HG02943 (cell line): ENCODE measurements around the gene PDE11A.
"Not testable (repeated sequence)": the region's sequence is repeated elsewhere in the genome, so short reads cannot be mapped to it uniquely, and the experiment has no call there.

Experiments
- ATAC-seq: cut with Tn5 transposase; IDR thresholded peaks from one replicate; pipeline ENCODE4 v1.9.1; 2021; ENCODE audit warnings: mild to moderate bottlenecking, low read depth, moderate library complexity; ENCODE audit not compliant: unreplicated experiment

Gene PDE11A

GRCh38 chr2:178072383-178073301 is at the start of gene PDE11A:
PDE11A (minus strand) TSS chr2:178072777; CDS start chr2:178072437, 340 bp downstream.
- peak; percentile 68 for ATAC-seq

GRCh38 chr2:178119179-178119922 is 46.8 kb upstream of the PDE11A start:
- ATAC-seq: no peak

- ATAC-seq: no peak
Observed at GRCh38 chr2:178117725-178118124, 45.1 kb upstream of the PDE11A start.

GRCh38 chr2:178115271-178115670 is 42.7 kb upstream of the PDE11A start:
- no peak for ATAC-seq

GRCh38 chr2:178114462-178114861 is 41.9 kb upstream of the PDE11A start:
- peak; percentile 44 for ATAC-seq

GRCh38 chr2:178112202-178113152 is 39.9 kb upstream of the PDE11A start, which contains the start of gene RBM45:
RBM45 (plus strand) TSS chr2:178112437; CDS start chr2:178112547, 110 bp downstream.
- ATAC-seq: peak; percentile 92

GRCh38 chr2:178111743-178112142 is 39.2 kb upstream of the PDE11A start:
- no peak for ATAC-seq

- ATAC-seq: no peak
Observed at GRCh38 chr2:178110681-178111080, 38.1 kb upstream of the PDE11A start.

- ATAC-seq: no peak
Observed at GRCh38 chr2:178109813-178110212, 37.2 kb upstream of the PDE11A start.

GRCh38 chr2:178108176-178108575 is 35.6 kb upstream of the PDE11A start:
- ATAC-seq: no peak

- ATAC-seq: no peak
Observed at GRCh38 chr2:178106053-178106452, 33.5 kb upstream of the PDE11A start.

- no peak for ATAC-seq
Observed at GRCh38 chr2:178105566-178105965, 33.0 kb upstream of the PDE11A start.

- ATAC-seq: no peak
Observed at GRCh38 chr2:178101321-178102079, 28.9 kb upstream of the PDE11A start.

GRCh38 chr2:178093471-178093870 is 20.9 kb upstream of the PDE11A start:
- no peak for ATAC-seq

- no peak for ATAC-seq
Observed at GRCh38 chr2:178088774-178089270, 16.2 kb upstream of the PDE11A start.

- ATAC-seq: no peak
Observed at GRCh38 chr2:178084273-178084672, 11.7 kb upstream of the PDE11A start.

GRCh38 chr2:178082408-178083045 is 9.9 kb upstream of the PDE11A start:
- no peak for ATAC-seq

GRCh38 chr2:178079279-178079678 is 6.7 kb upstream of the PDE11A start:
- ATAC-seq: not testable (repeated sequence)

- no peak for ATAC-seq
Observed at GRCh38 chr2:178076130-178076529, 3.6 kb upstream of the PDE11A start.
